Stomach (tissue), 9 donors: ENCODE results near the gene MST1R. TPM values are rescaled to one million over a fixed set of nuclear protein-coding genes. Genes with fewer than 3 reads are reported as not detected.
"Not testable (repeated sequence)": the region's sequence is repeated elsewhere in the genome, so short reads cannot be mapped to it uniquely, and the experiment has no call there.

Experiments used
- DNase-seq, 2 donors: peaks; one replicate each; pipeline versions ENCODE4 v3.0.0 to v3.0.0-alpha.2; 2013 to 2019
- H3K27ac ChIP-seq, 5 donors: fragments of 200-600 bp in 4 of 5; sonication (generic) in 4 of 5; one replicate each; pipeline ENCODE4 v1.5.1; 2013 to 2019; ENCODE audit warnings: mild to moderate bottlenecking in 1 of 5, moderate library complexity in 1 of 5
- H3K27me3 ChIP-seq, 3 donors: fragments of 200-600 bp; sonication (generic); one replicate each; pipeline ENCODE4 v1.5.1; 2017 to 2019; ENCODE audit warnings: mixed run types in 1 of 3
- H3K36me3 ChIP-seq, 4 donors: fragments of 200-600 bp; sonication (generic); 1 replicate in 3 of 4; 2 replicates in 1 of 4; pipeline ENCODE4 v1.5.1; 2016 to 2019
- H3K4me1 ChIP-seq, 4 donors: fragments of 200-600 bp; sonication (generic); one replicate each; pipeline ENCODE4 v1.5.1; 2016 to 2019
- H3K4me3 ChIP-seq, 4 donors: fragments of 200-600 bp; sonication (generic) in 3 of 4; one replicate each; pipeline ENCODE4 v1.5.1; 2016 to 2019; ENCODE audit warnings: mild to moderate bottlenecking in 1 of 4
- H3K9me3 ChIP-seq, 4 donors: fragments of 200-600 bp; sonication (generic); one replicate each; pipeline ENCODE4 v1.5.1; 2016 to 2019
- EP300 ChIP-seq: sonication (generic); formaldehyde crosslinking; IDR thresholded peaks from one replicate; pipeline ENCODE4 v1.6.1; 2017; ENCODE audit warnings: antibody characterized with exemption
- POLR2A ChIP-seq, 4 donors: fragments of 450-650 bp; IDR thresholded peaks; one replicate each; pipeline ENCODE4 v1.6.1; 2016; ENCODE audit warnings: antibody characterized with exemption in 4 of 4, control low read depth in 2 of 4, mild to moderate bottlenecking in 1 of 4, moderate library complexity in 1 of 4
- POLR2AphosphoS5 ChIP-seq, 3 donors: sonication (generic); formaldehyde crosslinking; IDR thresholded peaks; one replicate each; pipeline ENCODE4 v1.6.1; 2016; ENCODE audit warnings: antibody characterized with exemption in 3 of 3
- WGBS, 5 donors: extraction: QIAGEN DNeasy Blood & Tissue Kit in 3 of 5; methylation state at CpG; one replicate each; pipeline versions ENCODE4 v1.1.5 to v1.1.7; 2013 to 2018; 5-methylcytosine and 5-hydroxymethylcytosine counted together
- intact Hi-C: fragments of 100-400 bp; cut with DNase I; formaldehyde crosslinking; loops from one replicate; pipeline ENCODE4 v1.15.1; 2023; ENCODE audit warnings: low total_unique reads
- polyA plus RNA-seq, 3 donors: library from polyadenylated mRNA; stranded (reverse); fragments of 200-250 nt; gene quantifications; one replicate each; pipeline ENCODE4 v1.2.3, GENCODE V29; 2013
- total RNA-seq, 5 donors: library from RNA; depleted of rRNA; stranded (reverse); fragments of >200 nt; gene quantifications; one replicate each; pipeline versions ENCODE4 v1.1.0 to v1.2.3, GENCODE V29; 2014 to 2016
- TF ChIP-seq, protein P1 (sequence below), 7 experiments: fragments of 450-650 bp in 4 of 7; fragments of 200-600 bp in 3 of 7; sonication (generic) in 3 of 7; IDR thresholded peaks; one replicate each; pipeline ENCODE4 v1.5.1; 2016 to 2019; ENCODE audit warnings: antibody characterized with exemption in 7 of 7, control low read depth in 2 of 7, mild to moderate bottlenecking in 1 of 7
- donor health status: healthy with polysubstance abuse.
- donor health status: Bipolar disorder and iron deficiency.
- donor health status: healthy.

The MST1R gene
- total and polyA plus RNA-seq, 8 donors = 15.9 to 386 (median 76.7) TPM

- Histone ChIP-seq H3K4me3 (peak overlapping the region; percentile 66 to 86 (median 74)), H3K9me3 (no peaks in the 10 kb centered on the region), H3K27me3 (no peaks in the 10 kb centered on the region), H3K27ac (peak overlapping the region; percentile 91 to 99 (median 97)), H3K4me1 (peaks cover 5 to 38% (median 29%) of the 10 kb centered on the region in 4 donors), H3K36me3 (peaks cover 0 to 5% (median 3%) of the 10 kb centered on the region in 4 donors)
- no peak for DNase-seq
- WGBS, 5 donors = 5 to 7% (median 6%) methylated on average over 23 of the region's 23 CpGs
- TF ChIP-seq, protein P1, sequence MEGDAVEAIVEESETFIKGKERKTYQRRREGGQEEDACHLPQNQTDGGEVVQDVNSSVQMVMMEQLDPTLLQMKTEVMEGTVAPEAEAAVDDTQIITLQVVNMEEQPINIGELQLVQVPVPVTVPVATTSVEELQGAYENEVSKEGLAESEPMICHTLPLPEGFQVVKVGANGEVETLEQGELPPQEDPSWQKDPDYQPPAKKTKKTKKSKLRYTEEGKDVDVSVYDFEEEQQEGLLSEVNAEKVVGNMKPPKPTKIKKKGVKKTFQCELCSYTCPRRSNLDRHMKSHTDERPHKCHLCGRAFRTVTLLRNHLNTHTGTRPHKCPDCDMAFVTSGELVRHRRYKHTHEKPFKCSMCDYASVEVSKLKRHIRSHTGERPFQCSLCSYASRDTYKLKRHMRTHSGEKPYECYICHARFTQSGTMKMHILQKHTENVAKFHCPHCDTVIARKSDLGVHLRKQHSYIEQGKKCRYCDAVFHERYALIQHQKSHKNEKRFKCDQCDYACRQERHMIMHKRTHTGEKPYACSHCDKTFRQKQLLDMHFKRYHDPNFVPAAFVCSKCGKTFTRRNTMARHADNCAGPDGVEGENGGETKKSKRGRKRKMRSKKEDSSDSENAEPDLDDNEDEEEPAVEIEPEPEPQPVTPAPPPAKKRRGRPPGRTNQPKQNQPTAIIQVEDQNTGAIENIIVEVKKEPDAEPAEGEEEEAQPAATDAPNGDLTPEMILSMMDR (IDR thresholded peaks at IDR 0.05) = no peak
- TF ChIP-seq POLR2A (IDR thresholded peaks at IDR 0.05) (no peak), EP300 (no peak)
- intact Hi-C loops = no loop called here
These were observed 37.1 kb upstream of the MST1R start for GRCh38 chr3:49940667-49941249.

DNA sequence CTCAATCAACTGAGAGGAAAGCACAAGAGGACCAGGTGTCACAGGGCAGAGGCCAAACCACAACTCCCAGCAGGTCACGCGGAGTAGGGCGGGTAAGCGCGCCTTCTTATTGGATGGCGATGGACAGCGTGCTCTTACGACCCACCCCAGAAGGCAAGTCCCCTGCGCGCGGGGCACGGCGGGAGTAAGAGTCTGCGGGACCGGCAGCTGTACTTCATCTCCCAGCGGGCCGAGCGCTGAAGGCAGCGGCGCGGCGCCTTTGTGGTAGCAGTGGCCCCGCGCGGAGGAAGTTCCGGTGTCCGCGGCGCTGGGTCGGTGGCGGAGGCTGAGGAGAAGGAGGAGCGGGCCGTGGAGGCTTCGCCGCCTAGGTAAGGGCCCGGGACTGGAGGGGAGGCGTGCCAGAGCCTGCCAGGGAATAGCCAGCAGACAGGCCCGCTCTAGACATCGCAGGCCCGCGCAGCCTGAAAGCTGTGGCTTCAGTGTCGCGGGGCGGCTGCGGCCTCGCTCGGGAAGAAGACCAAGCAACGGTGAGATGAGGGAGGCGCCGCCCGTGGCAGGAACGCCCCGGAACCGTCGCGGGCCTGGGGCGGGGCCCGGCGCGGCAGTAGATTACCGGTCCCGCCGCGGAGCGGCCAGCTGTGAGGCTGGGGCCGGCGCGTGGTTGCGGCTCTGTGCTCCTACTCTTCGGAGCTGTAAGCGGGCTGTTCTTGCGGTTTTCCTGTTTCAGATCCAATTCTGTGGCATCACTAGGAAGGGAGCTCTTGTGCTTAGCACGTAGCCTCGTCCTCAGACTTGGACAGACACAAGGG lies 36.4 kb upstream of the MST1R start, which contains the start of gene RBM6:
Gene RBM6 (plus strand): TSS at position 293 of the 809 bp plus-strand sequence. CDS start 22,492 bp downstream, outside the sequence.
- Histone ChIP-seq H3K27ac (peak within 1 kb of the TSS; percentile 91 to 99 (median 97)), H3K9me3 (no peaks in the 10 kb centered on the region), H3K4me3 (peak within 1 kb of the TSS; percentile 66 to 86 (median 74)), H3K4me1 (peaks cover 5 to 38% (median 29%) of the 10 kb centered on the region in 4 donors), H3K36me3 (peaks cover 0 to 5% (median 2%) of the 10 kb centered on the region in 4 donors), H3K27me3 (no peaks in the 10 kb centered on the region)
- intact Hi-C loops = no loop called here
- WGBS, 5 donors = 0 to 1% (median 0%) methylated on average over 28 to 74 of the region's 74 CpGs
- peak; percentile 98 to 99 for DNase-seq
- TF ChIP-seq, protein P1 (IDR thresholded peaks at IDR 0.05) = no peak
- TF ChIP-seq POLR2AphosphoS5 (IDR thresholded peaks at IDR 0.05) (peak; percentile 88 to 96 (median 92)), POLR2A (IDR thresholded peaks at IDR 0.05) (peak in 2 of 4 donors; percentile 44 to 51)

GRCh38 chr3:49937090-49937489 lies 33.4 kb upstream of the MST1R start:
- no peaks in the 10 kb centered on the region for H3K36me3 ChIP-seq
- H3K27me3 ChIP-seq = no peaks in the 10 kb centered on the region
- no peak for TF ChIP-seq POLR2AphosphoS5 (IDR thresholded peaks at IDR 0.05)
- TF ChIP-seq POLR2A (IDR thresholded peaks at IDR 0.05) = no peak
- TF ChIP-seq, protein P1 (IDR thresholded peaks at IDR 0.05) = no peak
- no peak for TF ChIP-seq EP300
- H3K9me3 ChIP-seq = no peaks in the 10 kb centered on the region
- intact Hi-C loops = no loop called here
- peaks cover 5 to 23% (median 21%) of the 10 kb centered on the region in 4 donors for H3K4me1 ChIP-seq
- WGBS, 5 donors = 56 to 77% (median 62%) methylated on average over 3 of the region's 3 CpGs
- no peak overlapping the region for H3K4me3 ChIP-seq
- DNase-seq = peak in 1 of 2 donors; percentile 23
- H3K27ac ChIP-seq = no peak overlapping the region

- H3K36me3 ChIP-seq, H3K27ac ChIP-seq, DNase-seq, H3K9me3 ChIP-seq, H3K4me3 ChIP-seq, H3K27me3 ChIP-seq, intact Hi-C loops: not testable (repeated sequence)
- 90 to 95% (median 93%) methylated on average over 15 of the region's 15 CpGs for WGBS, 5 donors
- peaks cover 11 to 28% (median 23%) of the 10 kb centered on the region in 4 donors for H3K4me1 ChIP-seq
These were observed 28.6 kb upstream of the MST1R start for GRCh38 chr3:49932281-49932680.
